Loucy (cell line): ENCODE measurements around the gene PDE4D.

ENCODE experiments used
- H2AFZ ChIP-seq: fragments of 200-600 bp; sonication (generic); 2 replicates; pipeline ENCODE4 v1.6.0; 2016; ENCODE audit warnings: antibody characterized with exemption, mild to moderate bottlenecking, low read length, moderate library complexity
- H3F3A ChIP-seq: fragments of 200-600 bp; 2 replicates; pipeline ENCODE4 v1.6.0; 2016; ENCODE audit warnings: antibody characterized with exemption, low read depth, mild to moderate bottlenecking
- H3K27me3 ChIP-seq: fragments of 200-600 bp; sonication (generic); 2 replicates; pipeline ENCODE4 v1.6.1; 2014; ENCODE audit warnings: low read length, mild to moderate bottlenecking; ENCODE audit not compliant: insufficient read depth, poor library complexity, severe bottlenecking
- H3K36me3 ChIP-seq: fragments of 200-600 bp; sonication (generic); 2 replicates; pipeline ENCODE4 v1.6.1; 2016; ENCODE audit warnings: low read length; ENCODE audit not compliant: insufficient read depth
- H3K4me1 ChIP-seq: fragments of 200-600 bp; sonication (generic); 2 replicates; pipeline ENCODE4 v1.5.1; 2014; ENCODE audit warnings: low read length, mild to moderate bottlenecking; ENCODE audit not compliant: insufficient read depth, poor library complexity, severe bottlenecking
- H3K4me2 ChIP-seq: fragments of 200-600 bp; sonication (generic); 2 replicates; pipeline ENCODE4 v1.6.0; 2014; ENCODE audit warnings: antibody characterized with exemption, low read length, low read depth, mild to moderate bottlenecking; ENCODE audit not compliant: poor library complexity, severe bottlenecking
- H3K4me3 ChIP-seq: fragments of 200-600 bp; sonication (generic); 2 replicates; pipeline ENCODE4 v1.5.1; 2014; ENCODE audit warnings: low read length, mild to moderate bottlenecking, mixed read lengths; ENCODE audit not compliant: poor library complexity, severe bottlenecking
- H3K79me2 ChIP-seq: fragments of 200-600 bp; sonication (generic); 2 replicates; pipeline ENCODE4 v1.6.1; 2014; ENCODE audit warnings: low read length; ENCODE audit not compliant: insufficient read depth
- H3K9ac ChIP-seq: fragments of 200-600 bp; sonication (generic); 2 replicates; pipeline ENCODE4 v1.6.0; 2014; ENCODE audit warnings: mild to moderate bottlenecking, low read depth, low read length, moderate library complexity; ENCODE audit not compliant: poor library complexity, severe bottlenecking
- H3K9me2 ChIP-seq: fragments of 200-600 bp; sonication (generic); replicated peaks from 2 replicates; pipeline ENCODE4 v1.6.1; 2016; ENCODE audit warnings: low read depth, low read length, mixed read lengths
- H3K9me3 ChIP-seq: fragments of 200-600 bp; sonication (generic); 2 replicates; pipeline ENCODE4 v1.6.1; 2014; ENCODE audit warnings: mild to moderate bottlenecking, antibody characterized with exemption, low read length, low read depth; ENCODE audit not compliant: insufficient read depth
- H4K20me1 ChIP-seq: fragments of 200-600 bp; sonication (generic); 2 replicates; pipeline ENCODE4 v1.6.0; 2014; ENCODE audit warnings: antibody characterized with exemption, low read length, mild to moderate bottlenecking; ENCODE audit not compliant: insufficient read depth, poor library complexity, severe bottlenecking
- EZH2phosphoT487 ChIP-seq: fragments of 200-600 bp; IDR thresholded peaks from 2 replicates; pipeline ENCODE4 v1.6.1; 2018; ENCODE audit warnings: antibody characterized with exemption, mild to moderate bottlenecking, moderate library complexity, borderline replicate concordance
- TF ChIP-seq, protein P1 (sequence below): fragments of 200-600 bp; sonication (generic); conservative IDR thresholded peaks from 2 replicates; pipeline ENCODE4 v1.5.1; 2014; ENCODE audit warnings: mild to moderate bottlenecking, antibody characterized with exemption, low read length

Gene PDE4D

DNA sequence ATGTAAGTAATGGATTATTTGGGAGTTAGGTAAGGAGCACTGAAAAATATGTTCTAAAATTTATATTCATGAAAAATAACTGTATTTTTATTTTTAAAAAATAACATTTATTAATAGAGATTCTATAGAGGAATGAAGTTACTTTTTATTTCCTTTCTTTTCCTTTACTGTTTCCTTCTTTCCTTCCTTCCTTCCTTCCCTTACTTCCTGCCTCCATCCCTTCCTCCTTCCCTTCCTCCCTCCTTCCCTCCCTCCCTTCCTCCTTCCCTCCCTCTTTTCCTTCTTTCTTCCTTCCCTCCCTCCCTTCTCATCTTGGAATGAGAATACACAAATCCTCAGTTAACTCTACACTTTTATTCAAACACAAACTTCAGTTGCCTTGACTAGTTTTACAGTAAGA is 750.6 kb downstream of the PDE4D start:
- Histone ChIP-seq H2AFZ (no peak overlapping the region), H3K4me2 (no peak overlapping the region), H3F3A (no peaks in the 10 kb centered on the region), H3K36me3 (no peaks in the 10 kb centered on the region), H3K9ac (no peak overlapping the region), H4K20me1 (no peaks in the 10 kb centered on the region), H3K9me2 (no peaks in the 10 kb centered on the region), H3K27me3 (no peaks in the 10 kb centered on the region), H3K9me3 (no peaks in the 10 kb centered on the region), H3K4me1 (no peaks in the 10 kb centered on the region), H3K4me3 (no peak overlapping the region), H3K79me2 (no peaks in the 10 kb centered on the region)
- no peak for TF ChIP-seq EZH2phosphoT487
- TF ChIP-seq, protein P1, sequence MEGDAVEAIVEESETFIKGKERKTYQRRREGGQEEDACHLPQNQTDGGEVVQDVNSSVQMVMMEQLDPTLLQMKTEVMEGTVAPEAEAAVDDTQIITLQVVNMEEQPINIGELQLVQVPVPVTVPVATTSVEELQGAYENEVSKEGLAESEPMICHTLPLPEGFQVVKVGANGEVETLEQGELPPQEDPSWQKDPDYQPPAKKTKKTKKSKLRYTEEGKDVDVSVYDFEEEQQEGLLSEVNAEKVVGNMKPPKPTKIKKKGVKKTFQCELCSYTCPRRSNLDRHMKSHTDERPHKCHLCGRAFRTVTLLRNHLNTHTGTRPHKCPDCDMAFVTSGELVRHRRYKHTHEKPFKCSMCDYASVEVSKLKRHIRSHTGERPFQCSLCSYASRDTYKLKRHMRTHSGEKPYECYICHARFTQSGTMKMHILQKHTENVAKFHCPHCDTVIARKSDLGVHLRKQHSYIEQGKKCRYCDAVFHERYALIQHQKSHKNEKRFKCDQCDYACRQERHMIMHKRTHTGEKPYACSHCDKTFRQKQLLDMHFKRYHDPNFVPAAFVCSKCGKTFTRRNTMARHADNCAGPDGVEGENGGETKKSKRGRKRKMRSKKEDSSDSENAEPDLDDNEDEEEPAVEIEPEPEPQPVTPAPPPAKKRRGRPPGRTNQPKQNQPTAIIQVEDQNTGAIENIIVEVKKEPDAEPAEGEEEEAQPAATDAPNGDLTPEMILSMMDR = no peak

DNA sequence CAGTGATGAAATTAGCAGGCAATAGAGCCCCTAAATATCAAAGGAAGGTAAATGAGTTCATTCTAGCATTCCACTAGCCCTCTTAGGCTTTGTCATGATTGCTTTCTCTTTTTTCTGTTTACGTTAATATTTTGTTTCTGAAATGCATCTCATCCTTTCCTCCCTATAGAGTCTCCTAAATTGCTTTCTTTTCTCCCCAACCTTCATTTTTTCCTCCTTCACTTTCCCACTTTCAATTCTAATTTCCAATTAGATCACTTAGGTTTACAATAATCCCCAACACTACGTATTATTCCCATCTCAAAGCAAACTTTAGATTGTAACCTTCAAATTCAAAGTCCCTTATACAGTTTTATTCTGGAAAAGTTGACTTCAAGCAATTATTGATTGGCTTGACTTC is 751.4 kb downstream of the PDE4D start:
- Histone ChIP-seq H3K9ac (no peak overlapping the region), H3K9me3 (no peaks in the 10 kb centered on the region), H3K27me3 (no peaks in the 10 kb centered on the region), H2AFZ (no peak overlapping the region), H3K4me3 (no peak overlapping the region), H3K79me2 (no peaks in the 10 kb centered on the region), H3K36me3 (no peaks in the 10 kb centered on the region), H4K20me1 (no peaks in the 10 kb centered on the region), H3K4me2 (no peak overlapping the region), H3K9me2 (no peaks in the 10 kb centered on the region), H3K4me1 (no peaks in the 10 kb centered on the region), H3F3A (no peaks in the 10 kb centered on the region)
- TF ChIP-seq, protein P1 = no peak
- no peak for TF ChIP-seq EZH2phosphoT487

DNA sequence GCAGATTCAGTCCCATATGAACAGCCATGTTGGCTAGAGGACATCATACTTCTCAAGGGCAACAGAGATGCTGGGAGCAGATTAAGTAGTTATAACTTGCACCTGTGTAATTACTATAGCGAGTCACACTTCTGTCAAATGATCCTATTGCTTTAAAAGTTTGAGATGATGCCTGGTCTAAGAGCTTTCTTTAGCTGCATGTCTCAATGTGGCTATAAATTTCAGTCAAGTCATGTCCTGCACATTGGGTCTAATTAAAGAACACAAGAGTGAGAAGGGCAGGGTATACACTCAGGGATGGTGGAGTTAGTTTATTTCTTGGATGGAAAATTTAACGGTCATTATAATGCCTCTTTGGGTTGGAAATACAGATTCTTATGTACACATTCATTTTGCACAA is 753.4 kb downstream of the PDE4D start:
- Histone ChIP-seq H3K9me3 (no peaks in the 10 kb centered on the region), H3K4me2 (no peak overlapping the region), H3K4me3 (no peak overlapping the region), H3K9me2 (no peaks in the 10 kb centered on the region), H3K36me3 (no peaks in the 10 kb centered on the region), H4K20me1 (no peaks in the 10 kb centered on the region), H3K27me3 (no peaks in the 10 kb centered on the region), H3K79me2 (no peaks in the 10 kb centered on the region), H3F3A (no peaks in the 10 kb centered on the region), H3K9ac (no peak overlapping the region), H2AFZ (no peak overlapping the region), H3K4me1 (no peaks in the 10 kb centered on the region)
- no peak for TF ChIP-seq EZH2phosphoT487
- TF ChIP-seq, protein P1 = no peak
